H1 (cell line): ENCODE results near the gene CUX1. TPM values are rescaled to one million over a fixed set of nuclear protein-coding genes. Genes with fewer than 3 reads are reported as not detected.

Experiments used
- CTCF ChIA-PET: fragments of 300-600 bp; sonication (Branson Sonifier 250); formaldehyde crosslinking; loops from one replicate; lab custom pipeline; 2021; ENCODE audit not compliant: partially characterized antibody; lab: Charles Lee
- POLR2A ChIA-PET: fragments of 300-600 bp; sonication (Branson Sonifier 250); formaldehyde crosslinking; loops from one replicate; lab custom pipeline; 2021; ENCODE audit warnings: inconsistent platforms; ENCODE audit not compliant: partially characterized antibody; lab: Charles Lee
- DNase-seq, 2 experiments: peaks; one replicate each; pipeline versions ENCODE4 v3.0.0 to v3.0.0-alpha.2; 2010 to 2022; ENCODE audit warnings: low spot score in 2 of 2, low read depth in 1 of 2, mixed read lengths in 1 of 2
- FAIRE-seq: peaks from 2 replicates; lab custom pipeline; 2011; peaks lifted over from hg19 to GRCh38; lab: Jason Lieb, UNC
- H2AFZ ChIP-seq: 2 replicates; pipeline ENCODE4 v1.8.1; 2012; ENCODE audit warnings: low read length, inconsistent platforms
- H2AK5ac ChIP-seq: 2 replicates; pipeline ENCODE4 v1.6.1; 2013; ENCODE audit warnings: low read depth, low read length
- H2BK120ac ChIP-seq: replicated peaks from 2 replicates; pipeline ENCODE3; 2013; ENCODE audit warnings: low read depth, low read length, inconsistent platforms
- H2BK12ac ChIP-seq: 2 replicates; pipeline ENCODE4 v1.6.1; 2013; ENCODE audit warnings: low read depth, low read length
- H2BK15ac ChIP-seq: 2 replicates; pipeline ENCODE4 v1.6.1; 2013; ENCODE audit warnings: low read length
- H2BK20ac ChIP-seq: 2 replicates; pipeline ENCODE4 v1.6.1; 2013; ENCODE audit warnings: low read length
- H2BK5ac ChIP-seq: 2 replicates; pipeline ENCODE4 v1.6.1; 2013; ENCODE audit warnings: low read depth, low read length
- H3K14ac ChIP-seq: 2 replicates; pipeline ENCODE4 v1.6.1; 2013; ENCODE audit warnings: inconsistent platforms; ENCODE audit not compliant: insufficient read length
- H3K18ac ChIP-seq: 2 replicates; pipeline ENCODE4 v1.6.1; 2013; ENCODE audit warnings: low read length; ENCODE audit errors: extremely low read depth
- H3K23ac ChIP-seq: 2 replicates; pipeline ENCODE4 v1.6.1; 2013; ENCODE audit warnings: inconsistent platforms; ENCODE audit not compliant: insufficient read length
- H3K23me2 ChIP-seq: 2 replicates; pipeline ENCODE4 v1.6.1; 2013; ENCODE audit warnings: low read depth, low read length
- H3K27ac ChIP-seq: 2 replicates; pipeline ENCODE4 v1.6.1; 2011; ENCODE audit warnings: low read depth, low read length, inconsistent platforms
- H3K27me3 ChIP-seq, 4 experiments: replicated peaks in 1 of 4; 1 replicate in 1 of 4; 2 replicates in 3 of 4; pipeline versions ENCODE4 v1.6.1 to v1.8.1; 2011 to 2013; ENCODE audit warnings: low read length in 3 of 4, mild to moderate bottlenecking in 3 of 4, inconsistent platforms in 2 of 4, mixed read lengths in 2 of 4, moderate library complexity in 1 of 4; ENCODE audit not compliant: control insufficient read depth in 3 of 4, insufficient read depth in 3 of 4; ENCODE audit errors: extremely low read depth in 1 of 4
- H3K36me3 ChIP-seq, 4 experiments: 2 replicates each; pipeline versions ENCODE4 v1.6.1 to v1.8.1; 2011 to 2013; ENCODE audit warnings: mild to moderate bottlenecking in 4 of 4, low read length in 3 of 4, moderate library complexity in 2 of 4, control low read depth in 1 of 4, inconsistent platforms in 1 of 4; ENCODE audit not compliant: insufficient read depth in 4 of 4, control insufficient read depth in 2 of 4
- H3K4ac ChIP-seq: replicated peaks from 2 replicates; pipeline ENCODE3; 2013; ENCODE audit warnings: low read length, low read depth, mixed read lengths, inconsistent platforms; ENCODE audit not compliant: insufficient read length
- H3K4me1 ChIP-seq, 4 experiments: replicated peaks in 1 of 4; 1 replicate in 1 of 4; 2 replicates in 3 of 4; pipeline versions ENCODE4 v1.6.1 to v1.8.1; 2011 to 2013; ENCODE audit warnings: low read length in 3 of 4, inconsistent platforms in 2 of 4, mixed read lengths in 1 of 4; ENCODE audit not compliant: insufficient read depth in 4 of 4, control insufficient read depth in 3 of 4
- H3K4me2 ChIP-seq, 2 experiments: 2 replicates each; pipeline versions ENCODE4 v1.6.1 to v1.8.1; 2011 to 2013; ENCODE audit warnings: low read depth in 2 of 2, low read length in 2 of 2, control low read depth in 1 of 2, inconsistent platforms in 1 of 2, mild to moderate bottlenecking in 1 of 2; ENCODE audit not compliant: insufficient read depth in 1 of 2
- H3K4me3 ChIP-seq, 4 experiments: fragments of 200-600, 300-600 bp in 1 of 4; sonication (generic), shearing (Covaris generic), sonication (Bioruptor Twin) in 1 of 4; 2 replicates each; pipeline versions ENCODE4 v1.5.1 to v1.8.1; 2011 to 2016; ENCODE audit warnings: low read length in 4 of 4, low read depth in 3 of 4, control low read depth in 2 of 4, inconsistent platforms in 2 of 4, mild to moderate bottlenecking in 2 of 4, mixed read lengths in 1 of 4, moderate library complexity in 1 of 4; ENCODE audit not compliant: insufficient read depth in 2 of 4; ENCODE audit errors: extremely low read depth in 1 of 4
- H3K56ac ChIP-seq: replicated peaks from 2 replicates; pipeline ENCODE3; 2013; ENCODE audit warnings: low read depth, mild to moderate bottlenecking, mixed read lengths, low read length, inconsistent platforms; ENCODE audit not compliant: insufficient read length
- H3K79me1 ChIP-seq: 2 replicates; pipeline ENCODE4 v1.6.1; 2013; ENCODE audit warnings: low read depth, low read length, control low read depth
- H3K79me2 ChIP-seq, 2 experiments: 2 replicates each; pipeline versions ENCODE4 v1.6.1 to v1.8.1; 2012 to 2013; ENCODE audit warnings: low read length in 2 of 2, mild to moderate bottlenecking in 2 of 2, inconsistent platforms in 1 of 2; ENCODE audit not compliant: insufficient read depth in 2 of 2, control insufficient read depth in 1 of 2
- H3K9ac ChIP-seq, 4 experiments: replicated peaks in 1 of 4; 1 replicate in 1 of 4; 2 replicates in 3 of 4; pipeline versions ENCODE4 v1.6.1 to v1.8.1; 2011 to 2013; ENCODE audit warnings: low read depth in 3 of 4, low read length in 3 of 4, control low read depth in 2 of 4, mild to moderate bottlenecking in 2 of 4, moderate library complexity in 2 of 4, inconsistent platforms in 1 of 4; ENCODE audit errors: extremely low read depth in 1 of 4
- H3K9me3 ChIP-seq, 2 experiments: 2 replicates each; pipeline versions ENCODE4 v1.6.1 to v1.8.1; 2012 to 2013; ENCODE audit warnings: mild to moderate bottlenecking in 2 of 2, moderate library complexity in 2 of 2, control low read depth in 1 of 2, inconsistent platforms in 1 of 2, low read depth in 1 of 2, low read length in 1 of 2, mixed read lengths in 1 of 2; ENCODE audit not compliant: insufficient read depth in 2 of 2
- H4K20me1 ChIP-seq, 2 experiments: replicated peaks in 1 of 2; 2 replicates each; pipeline versions ENCODE3 to v1.8.1; 2011 to 2013; ENCODE audit warnings: inconsistent platforms in 2 of 2, low read length in 2 of 2, mild to moderate bottlenecking in 1 of 2; ENCODE audit not compliant: insufficient read depth in 2 of 2, control insufficient read depth in 1 of 2
- H4K5ac ChIP-seq: 2 replicates; pipeline ENCODE4 v1.6.1; 2013; ENCODE audit warnings: low read length, low read depth, mixed read lengths, inconsistent platforms; ENCODE audit not compliant: insufficient read length
- H4K8ac ChIP-seq: 2 replicates; pipeline ENCODE4 v1.8.0; 2013; ENCODE audit warnings: mild to moderate bottlenecking, moderate library complexity, low read length, inconsistent platforms; ENCODE audit not compliant: insufficient read depth; ENCODE audit errors: extremely low read depth
- H4K91ac ChIP-seq: replicated peaks from 2 replicates; pipeline ENCODE3; 2013; ENCODE audit warnings: low read length, mixed read lengths, inconsistent platforms; ENCODE audit not compliant: insufficient read length
- BACH1 ChIP-seq: IDR thresholded peaks from 2 replicates; pipeline ENCODE4 v1.6.1; 2012; ENCODE audit warnings: low read length, improper control_type of control experiment
- BCL11A ChIP-seq, 2 experiments: IDR thresholded peaks; one replicate each; pipeline ENCODE4 v1.6.1; 2011; ENCODE audit warnings: low read depth in 2 of 2, low read length in 2 of 2, mild to moderate bottlenecking in 2 of 2
- CTBP2 ChIP-seq: IDR thresholded peaks from 2 replicates; pipeline ENCODE4 v1.7.0; 2011; ENCODE audit warnings: borderline replicate concordance, mild to moderate bottlenecking, moderate library complexity, mixed read lengths, low read length; ENCODE audit not compliant: insufficient read depth, insufficient read length
- HDAC2 ChIP-seq, 2 experiments: fragments of 300-600 bp in 1 of 2; sonication (generic) in 1 of 2; IDR thresholded peaks; 2 replicates each; pipeline ENCODE4 v1.6.1; 2011 to 2012; ENCODE audit warnings: low read depth in 2 of 2, low read length in 2 of 2, mild to moderate bottlenecking in 2 of 2, moderate library complexity in 2 of 2, borderline replicate concordance in 1 of 2, inconsistent platforms in 1 of 2
- KDM4A ChIP-seq: IDR thresholded peaks from one replicate; pipeline ENCODE4 v1.7.1; 2012; ENCODE audit warnings: low read depth, mild to moderate bottlenecking, moderate library complexity, low read length, inconsistent platforms; ENCODE audit not compliant: severe bottlenecking
- POU5F1 ChIP-seq: IDR thresholded peaks from 2 replicates; pipeline ENCODE4 v1.6.1; 2011; ENCODE audit warnings: low read depth, mild to moderate bottlenecking, low read length, moderate library complexity
- SP1 ChIP-seq: IDR thresholded peaks from 2 replicates; pipeline ENCODE4 v1.6.1; 2011; ENCODE audit warnings: low read depth, low read length
- TAF1 ChIP-seq: IDR thresholded peaks from 2 replicates; pipeline ENCODE4 v1.6.1; 2011; ENCODE audit warnings: mild to moderate bottlenecking, low read depth, low read length
- WGBS, 2 experiments: shearing (Covaris generic) in 1 of 2; methylation state at CpG; one replicate each; pipeline versions ENCODE4 v1.1.6 to v1.1.7; 2013 to 2015; ENCODE audit warnings: low lambda C conversion rate in 2 of 2, mixed read lengths in 2 of 2, inconsistent platforms in 1 of 2, low coverage in 1 of 2, missing lambda C conversion rate in 1 of 2; ENCODE audit not compliant: insufficient replicate concordance in 2 of 2, insufficient coverage in 1 of 2, insufficient read length in 1 of 2; ENCODE audit errors: extremely low coverage in 1 of 2, missing lambda C conversion rate in 1 of 2; 5-methylcytosine and 5-hydroxymethylcytosine counted together
- polyA plus RNA-seq, 7 experiments: library from polyadenylated mRNA; depleted of rRNA in 3 of 7; stranded (reverse) in 5 of 7; unstranded in 2 of 7; fragments of >200 nt in 5 of 7; fragments of 200-250 nt in 2 of 7; gene quantifications; 1 replicate in 5 of 7; 2 replicates in 1 of 7; 4 replicates in 1 of 7; pipeline versions ENCODE4 v1.2.1 to v1.2.3, GENCODE V29; 2011 to 2013; ENCODE audit warnings: missing spikeins in 2 of 7, mixed read lengths in 2 of 7
- total RNA-seq: library from RNA; stranded (reverse); fragmentation: NEBNext Ultra II Directional; extraction: Animal tissue kit (Norgen Biotek cat#: 25700); gene quantifications from 2 replicates; pipeline ENCODE4 v1.2.1, GENCODE V29; 2021
- TF ChIP-seq, protein P1 (sequence below), 3 experiments: IDR thresholded peaks; 1 replicate in 2 of 3; 2 replicates in 1 of 3; pipeline versions ENCODE4 v1.5.1 to v1.6.1; 2011; ENCODE audit warnings: low read length in 3 of 3, mild to moderate bottlenecking in 3 of 3, inconsistent platforms in 2 of 3, low read depth in 1 of 3, moderate library complexity in 1 of 3; ENCODE audit not compliant: insufficient read depth in 1 of 3; ENCODE audit errors: control extremely low read depth in 1 of 3
- TF ChIP-seq, protein P2 (sequence below): IDR thresholded peaks from 2 replicates; pipeline ENCODE4 v1.6.1; 2011; ENCODE audit warnings: low read length, improper control_type of control experiment

Gene CUX1
- total and polyA plus RNA-seq, 2 of the 8 experiments (the other 6 are each of a cell fraction or from before 2014, with no cell fraction given), result 21.6 to 65.9 TPM

GRCh38 chr7:102188746-102189145 is 371.3 kb downstream of the CUX1 start:
- POLR2A ChIA-PET, result interaction anchor here (0.6 to 0.8 kb wide), 2 partner anchors 39 to 922 kb away, joined by 3 read pairs; no protein-coding TSS in a partner anchor
- H4K91ac ChIP-seq, result no peak overlapping the region
- no peak for FAIRE-seq
- TF ChIP-seq POU5F1 (no peak), CTBP2 (no peak), KDM4A (no peak), TAF1 (no peak), SP1 (no peak), BCL11A (IDR thresholded peaks at IDR 0.05; ENCODE audit: low read depth in 2 of 2, low read length in 2 of 2) (no peak), HDAC2 (IDR thresholded peaks at IDR 0.05; ENCODE audit: borderline replicate concordance in 1 of 2, low read depth in 2 of 2, low read length in 2 of 2) (no peak), BACH1 (no peak)
- TF ChIP-seq, protein P1, sequence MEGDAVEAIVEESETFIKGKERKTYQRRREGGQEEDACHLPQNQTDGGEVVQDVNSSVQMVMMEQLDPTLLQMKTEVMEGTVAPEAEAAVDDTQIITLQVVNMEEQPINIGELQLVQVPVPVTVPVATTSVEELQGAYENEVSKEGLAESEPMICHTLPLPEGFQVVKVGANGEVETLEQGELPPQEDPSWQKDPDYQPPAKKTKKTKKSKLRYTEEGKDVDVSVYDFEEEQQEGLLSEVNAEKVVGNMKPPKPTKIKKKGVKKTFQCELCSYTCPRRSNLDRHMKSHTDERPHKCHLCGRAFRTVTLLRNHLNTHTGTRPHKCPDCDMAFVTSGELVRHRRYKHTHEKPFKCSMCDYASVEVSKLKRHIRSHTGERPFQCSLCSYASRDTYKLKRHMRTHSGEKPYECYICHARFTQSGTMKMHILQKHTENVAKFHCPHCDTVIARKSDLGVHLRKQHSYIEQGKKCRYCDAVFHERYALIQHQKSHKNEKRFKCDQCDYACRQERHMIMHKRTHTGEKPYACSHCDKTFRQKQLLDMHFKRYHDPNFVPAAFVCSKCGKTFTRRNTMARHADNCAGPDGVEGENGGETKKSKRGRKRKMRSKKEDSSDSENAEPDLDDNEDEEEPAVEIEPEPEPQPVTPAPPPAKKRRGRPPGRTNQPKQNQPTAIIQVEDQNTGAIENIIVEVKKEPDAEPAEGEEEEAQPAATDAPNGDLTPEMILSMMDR (IDR thresholded peaks at IDR 0.05; ENCODE audit: control extremely low read depth in 1 of 3, insufficient read depth in 1 of 3, low read depth in 1 of 3, low read length in 3 of 3), result no peak
- TF ChIP-seq, protein P2, sequence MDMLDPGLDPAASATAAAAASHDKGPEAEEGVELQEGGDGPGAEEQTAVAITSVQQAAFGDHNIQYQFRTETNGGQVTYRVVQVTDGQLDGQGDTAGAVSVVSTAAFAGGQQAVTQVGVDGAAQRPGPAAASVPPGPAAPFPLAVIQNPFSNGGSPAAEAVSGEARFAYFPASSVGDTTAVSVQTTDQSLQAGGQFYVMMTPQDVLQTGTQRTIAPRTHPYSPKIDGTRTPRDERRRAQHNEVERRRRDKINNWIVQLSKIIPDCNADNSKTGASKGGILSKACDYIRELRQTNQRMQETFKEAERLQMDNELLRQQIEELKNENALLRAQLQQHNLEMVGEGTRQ, result no peak

More at GRCh38 chr7:102188746-102189145, 371.3 kb downstream of the CUX1 start:
- H2AFZ ChIP-seq, result no peak overlapping the region
- H4K5ac ChIP-seq, result no peak overlapping the region
- H3K79me1 ChIP-seq, result no peaks in the 10 kb centered on the region; the same call in 1 of the 2 replicates
- no peaks in the 10 kb centered on the region for H3K79me2 ChIP-seq
- no peak overlapping the region for H3K23ac ChIP-seq
- no peak overlapping the region for H3K9ac ChIP-seq
- H3K36me3 ChIP-seq, result peaks cover 2 to 22% (median 4%) of the 10 kb centered on the region in 4 experiments; a peak in 6 of 8 replicates
- H3K4me1 ChIP-seq, result peaks cover 4 to 15% (median 9%) of the 10 kb centered on the region in 4 experiments
- no peaks in the 10 kb centered on the region for H3K9me3 ChIP-seq
- H3K4me2 ChIP-seq, result no peak overlapping the region
- no peak for DNase-seq
- H3K18ac ChIP-seq, result no peak overlapping the region
- H3K4ac ChIP-seq, result no peak overlapping the region
- H2BK15ac ChIP-seq, result no peak overlapping the region
- no peak overlapping the region for H2BK120ac ChIP-seq
- H3K56ac ChIP-seq, result no peak overlapping the region
- CTCF ChIA-PET, result no interaction called here
- no peak overlapping the region for H3K4me3 ChIP-seq
- H3K27ac ChIP-seq, result no peak overlapping the region
- no peak overlapping the region for H4K8ac ChIP-seq
- no peak overlapping the region for H2AK5ac ChIP-seq
- no peak overlapping the region for H2BK5ac ChIP-seq
- no peak overlapping the region for H2BK12ac ChIP-seq
- no peaks in the 10 kb centered on the region for H3K27me3 ChIP-seq
- WGBS, 2 experiments, result 94% methylated on average over 6 of the region's 7 CpGs; no CpG with 5 or more reads in 1 of the 2 experiments
- H3K23me2 ChIP-seq, result peaks cover 2% of the 10 kb centered on the region; the same call in 1 of the 2 replicates
- no peaks in the 10 kb centered on the region for H4K20me1 ChIP-seq
- H2BK20ac ChIP-seq, result no peak overlapping the region; the same call in 1 of the 2 replicates
- H3K14ac ChIP-seq, result no peak overlapping the region
